CD1c-positive myeloid dendritic cell (primary cell): Measurements from ENCODE around the gene CTNNA3.

Source experiments
- DNase-seq: peaks from one replicate; pipeline ENCODE4 v3.0.0-alpha.2; 2016; ENCODE audit errors: extremely low spot score

CTNNA3 gene

GRCh38 chr10:66538908-66539307 lies 1157.1 kb downstream of the CTNNA3 start:
- no peak for DNase-seq

GRCh38 chr10:66538371-66538770 lies 1157.6 kb downstream of the CTNNA3 start:
- DNase-seq = no peak

- no peak for DNase-seq
Measured at GRCh38 chr10:66537186-66537585, 1158.8 kb downstream of the CTNNA3 start.

GRCh38 chr10:66535439-66535838 lies 1160.6 kb downstream of the CTNNA3 start:
- no peak for DNase-seq

- no peak for DNase-seq
Measured at GRCh38 chr10:66534866-66535265, 1161.1 kb downstream of the CTNNA3 start.

GRCh38 chr10:66521506-66521905 lies 1174.5 kb downstream of the CTNNA3 start:
- DNase-seq = no peak

- no peak for DNase-seq
Measured at GRCh38 chr10:66519616-66520015, 1176.4 kb downstream of the CTNNA3 start.

GRCh38 chr10:66514666-66515065 lies 1181.3 kb downstream of the CTNNA3 start:
- DNase-seq = no peak

GRCh38 chr10:66513504-66513903 lies 1182.5 kb downstream of the CTNNA3 start:
- no peak for DNase-seq

- DNase-seq = no peak
Measured at GRCh38 chr10:66505003-66505657, 1190.9 kb downstream of the CTNNA3 start.

- no peak for DNase-seq
Measured at GRCh38 chr10:66501356-66501755, 1194.6 kb downstream of the CTNNA3 start.

GRCh38 chr10:66483966-66484365 lies 1212.0 kb downstream of the CTNNA3 start:
- no peak for DNase-seq

GRCh38 chr10:66472156-66472555 lies 1223.8 kb downstream of the CTNNA3 start:
- DNase-seq = no peak

GRCh38 chr10:66467042-66467441 lies 1229.0 kb downstream of the CTNNA3 start:
- DNase-seq = no peak

GRCh38 chr10:66466622-66467021 lies 1229.4 kb downstream of the CTNNA3 start:
- DNase-seq = no peak

- DNase-seq = no peak
Measured at GRCh38 chr10:66463611-66464010, 1232.4 kb downstream of the CTNNA3 start.

- DNase-seq = no peak
Measured at GRCh38 chr10:66457629-66458028, 1238.4 kb downstream of the CTNNA3 start.

GRCh38 chr10:66455304-66455703 lies 1240.7 kb downstream of the CTNNA3 start:
- no peak for DNase-seq

- no peak for DNase-seq
Measured at GRCh38 chr10:66440568-66440967, 1255.4 kb downstream of the CTNNA3 start.

- DNase-seq = no peak
Measured at GRCh38 chr10:66414943-66415342, 1281.1 kb downstream of the CTNNA3 start.

GRCh38 chr10:66405566-66405965 lies 1290.4 kb downstream of the CTNNA3 start:
- DNase-seq = no peak

- no peak for DNase-seq
Measured at GRCh38 chr10:66398669-66399068, 1297.3 kb downstream of the CTNNA3 start.

GRCh38 chr10:66394342-66395063 lies 1301.5 kb downstream of the CTNNA3 start:
- DNase-seq = no peak

- DNase-seq = no peak
Measured at GRCh38 chr10:66390926-66391325, 1305.1 kb downstream of the CTNNA3 start.
